CD4-positive, alpha-beta T cell (primary cell): ENCODE results near the gene RPL7L1. TPM values are rescaled to one million over a fixed set of nuclear protein-coding genes. Genes with fewer than 3 reads are reported as not detected.
"Not testable (repeated sequence)": the region's sequence is repeated elsewhere in the genome, so short reads cannot be mapped to it uniquely, and the experiment has no call there.

Experiments used
- ATAC-seq: fragments of 200-7000 bp; cut with Tn5 transposase; one replicate; pipeline ENCODE4 v1.10.0; 2022; ENCODE audit warnings: mild to moderate bottlenecking; ENCODE audit not compliant: poor library complexity
- CTCF ChIA-PET: fragments of 350-600 bp; sonication (Branson Sonifier 250); formaldehyde crosslinking; loops from one replicate; lab custom pipeline; 2021; ENCODE audit warnings: antibody characterized with exemption, inconsistent platforms; lab: Charles Lee
- POLR2A ChIA-PET: fragments of 350-600 bp; sonication (Branson Sonifier 250); formaldehyde crosslinking; loops from one replicate; lab custom pipeline; 2021; ENCODE audit warnings: antibody characterized with exemption, inconsistent platforms; lab: Charles Lee
- DNase-seq, 14 experiments: peaks; one replicate each; pipeline ENCODE4 v3.0.0-alpha.2; 2013 to 2020; ENCODE audit warnings: mixed read lengths in 2 of 14
- H3K27ac ChIP-seq, 2 donors: one replicate each; pipeline versions ENCODE4 v1.5.1 to v1.7.0; 2013; ENCODE audit warnings: low read length in 2 of 2, low read depth in 1 of 2, mild to moderate bottlenecking in 1 of 2
- H3K27me3 ChIP-seq, 2 experiments: 1 replicate in 1 of 2; 2 replicates in 1 of 2; pipeline versions ENCODE4 v1.6.1 to v1.7.0; 2013; ENCODE audit warnings: low read length in 2 of 2, control low read depth in 1 of 2, mild to moderate bottlenecking in 1 of 2, moderate library complexity in 1 of 2; ENCODE audit not compliant: insufficient read depth in 2 of 2, control insufficient read depth in 1 of 2
- H3K36me3 ChIP-seq: one replicate; pipeline ENCODE4 v1.6.1; 2013; ENCODE audit warnings: low read length, control low read depth; ENCODE audit not compliant: insufficient read depth
- H3K4me1 ChIP-seq: one replicate; pipeline ENCODE4 v1.6.1; 2013; ENCODE audit warnings: low read length, control low read depth; ENCODE audit not compliant: insufficient read depth
- H3K4me3 ChIP-seq: one replicate; pipeline ENCODE4 v1.5.1; 2013; ENCODE audit warnings: mild to moderate bottlenecking, low read length, moderate library complexity
- H3K9me3 ChIP-seq, 2 experiments: 1 replicate in 1 of 2; 2 replicates in 1 of 2; pipeline versions ENCODE4 v1.6.1 to v1.7.0; 2013; ENCODE audit warnings: low read length in 2 of 2, mild to moderate bottlenecking in 2 of 2, control low read depth in 1 of 2, moderate library complexity in 1 of 2; ENCODE audit not compliant: control insufficient read depth in 1 of 2, insufficient read depth in 1 of 2
- H3K27ac Mint-ChIP-seq: one replicate; pipeline ENCODE4 v1.8.0; 2020; ENCODE audit warnings: mixed read lengths
- H3K27me3 Mint-ChIP-seq: one replicate; pipeline ENCODE4 v1.8.0; 2021; ENCODE audit warnings: mixed read lengths
- H3K36me3 Mint-ChIP-seq: one replicate; pipeline ENCODE4 v1.8.0; 2021; ENCODE audit warnings: low read depth, mixed read lengths
- H3K4me1 Mint-ChIP-seq: one replicate; pipeline ENCODE4 v1.8.0; 2021; ENCODE audit warnings: low read depth, mixed read lengths
- H3K4me3 Mint-ChIP-seq: one replicate; pipeline ENCODE4 v1.8.0; 2020; ENCODE audit warnings: mild to moderate bottlenecking, mixed read lengths
- H3K9me3 Mint-ChIP-seq: one replicate; pipeline ENCODE4 v1.8.0; 2020; ENCODE audit warnings: mixed read lengths
- intact Hi-C, 2 experiments: fragments of 100-400 bp; cut with DNase I in 1 of 2; cut with micrococcal nuclease in 1 of 2; formaldehyde crosslinking; loops; one replicate each; pipeline versions ENCODE4 v1.15.1 to v1.9.0; 2023 to 2025; cut with DNase I, micrococcal nuclease
- total RNA-seq, 174 experiments: library from RNA in 2 of 174; stranded (reverse) in 2 of 174; gene quantifications; one replicate each; pipeline ENCODE4 v1.2.3 and lab custom pipeline; 2021 to 2026
- TF ChIP-seq, protein P1 (sequence below): fragments of 200-600 bp; IDR thresholded peaks from one replicate; pipeline ENCODE4 v1.8.0; 2022; ENCODE audit warnings: antibody characterized with exemption, mild to moderate bottlenecking

The RPL7L1 gene
- total RNA-seq, 2 experiments from 2014 or later = 76.1 TPM

DNA sequence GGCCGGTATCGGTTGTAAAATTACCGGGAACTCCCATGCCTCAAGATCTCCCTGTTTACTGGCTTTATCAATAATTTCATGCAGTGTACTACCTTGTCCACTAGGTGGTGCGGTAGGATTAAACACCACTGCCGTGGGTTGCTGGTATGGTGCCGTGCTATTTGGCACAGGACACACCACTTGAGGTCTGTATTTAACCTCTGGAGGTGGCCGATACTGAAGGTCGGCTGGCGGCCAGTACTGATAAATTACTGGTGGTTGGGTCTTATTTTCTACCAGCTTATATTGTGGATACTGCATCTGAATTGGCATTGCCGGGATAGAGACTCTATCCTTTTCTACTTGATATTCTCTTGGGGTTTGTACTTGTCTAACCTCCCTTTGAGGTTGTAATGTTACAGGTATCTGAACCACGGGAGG, 22.1 kb downstream of the RPL7L1 start:
- POLR2A ChIA-PET = interaction anchor here (1.6 kb wide), 1 partner anchor 242 kb away, joined by 4 read pairs; no protein-coding TSS in a partner anchor

DNA sequence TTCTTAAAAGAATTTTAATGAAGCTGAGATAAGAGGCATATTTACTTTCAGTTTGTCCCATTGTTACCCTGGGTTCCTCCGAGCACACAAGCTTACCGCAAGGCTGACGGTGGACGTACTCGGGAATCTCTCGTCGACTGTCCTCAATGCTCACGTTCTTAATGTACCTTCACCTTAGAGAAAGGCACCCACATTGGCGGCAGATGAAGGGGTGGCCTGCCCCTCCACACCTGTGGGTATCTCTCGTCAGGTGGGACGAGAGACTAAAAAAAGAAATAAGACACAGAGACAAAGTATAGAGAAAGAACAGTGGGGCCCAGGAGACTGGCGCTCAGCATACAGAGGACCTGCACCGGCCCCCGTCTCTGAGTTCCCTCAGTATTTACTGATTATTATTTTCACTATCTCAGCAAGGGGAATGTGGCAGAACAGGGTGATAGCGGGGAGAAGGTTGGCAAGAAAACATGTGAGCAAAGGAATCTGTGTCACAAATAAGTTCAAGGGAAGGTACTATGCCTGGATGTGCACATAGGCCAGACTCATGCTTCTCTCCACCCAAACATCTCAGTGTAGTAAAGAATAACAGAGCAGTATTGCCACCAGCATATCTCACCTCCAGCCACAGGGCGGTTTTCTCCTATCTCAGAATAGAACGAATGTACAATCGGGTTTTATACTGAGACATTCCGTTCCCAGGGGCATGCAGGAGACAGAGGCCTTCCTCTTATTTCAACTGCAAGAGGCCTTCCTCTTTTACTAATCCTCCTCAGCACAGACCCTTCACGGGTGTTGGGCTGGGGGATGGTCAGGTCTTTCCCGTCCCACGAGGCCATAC, 23.2 kb downstream of the RPL7L1 start:
- not testable (repeated sequence) for H3K27ac Mint-ChIP-seq, H3K9me3 Mint-ChIP-seq, ATAC-seq

More for the DNA sequence above, 22.1 kb downstream of the RPL7L1 start:
- H3K27me3 ChIP-seq = no peaks in the 10 kb centered on the region
- TF ChIP-seq, protein P1, sequence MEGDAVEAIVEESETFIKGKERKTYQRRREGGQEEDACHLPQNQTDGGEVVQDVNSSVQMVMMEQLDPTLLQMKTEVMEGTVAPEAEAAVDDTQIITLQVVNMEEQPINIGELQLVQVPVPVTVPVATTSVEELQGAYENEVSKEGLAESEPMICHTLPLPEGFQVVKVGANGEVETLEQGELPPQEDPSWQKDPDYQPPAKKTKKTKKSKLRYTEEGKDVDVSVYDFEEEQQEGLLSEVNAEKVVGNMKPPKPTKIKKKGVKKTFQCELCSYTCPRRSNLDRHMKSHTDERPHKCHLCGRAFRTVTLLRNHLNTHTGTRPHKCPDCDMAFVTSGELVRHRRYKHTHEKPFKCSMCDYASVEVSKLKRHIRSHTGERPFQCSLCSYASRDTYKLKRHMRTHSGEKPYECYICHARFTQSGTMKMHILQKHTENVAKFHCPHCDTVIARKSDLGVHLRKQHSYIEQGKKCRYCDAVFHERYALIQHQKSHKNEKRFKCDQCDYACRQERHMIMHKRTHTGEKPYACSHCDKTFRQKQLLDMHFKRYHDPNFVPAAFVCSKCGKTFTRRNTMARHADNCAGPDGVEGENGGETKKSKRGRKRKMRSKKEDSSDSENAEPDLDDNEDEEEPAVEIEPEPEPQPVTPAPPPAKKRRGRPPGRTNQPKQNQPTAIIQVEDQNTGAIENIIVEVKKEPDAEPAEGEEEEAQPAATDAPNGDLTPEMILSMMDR = peak; percentile 91
- H3K4me1 ChIP-seq = peaks cover 7% of the 10 kb centered on the region
- intact Hi-C loops = loop anchor here (1.0 to 10.0 kb wide), 5 partner anchors 111 to 603 kb away; partner anchors contain the start of genes KLHDC3 (in 1 of the 2) and MEA1 (in 1 of the 2)
- H3K27ac ChIP-seq = no peak overlapping the region
- H3K27ac Mint-ChIP-seq = no peak overlapping the region
- no peaks in the 10 kb centered on the region for H3K36me3 ChIP-seq
- CTCF ChIA-PET = interaction anchor here (0.6 to 2.3 kb wide), 9 partner anchors 20 to 250 kb away, joined by 3 to 10 read pairs (median 4); partner anchors contain the start of genes CUL7, PEX6, PPP2R5D and RRP36
- H3K9me3 ChIP-seq = no peaks in the 10 kb centered on the region
- H3K4me3 Mint-ChIP-seq = no peak overlapping the region
- peaks cover 11% of the 10 kb centered on the region for H3K4me1 Mint-ChIP-seq
- H3K27me3 Mint-ChIP-seq = no peaks in the 10 kb centered on the region
- DNase-seq (peak; percentile 43 to 90 (median 60)), ATAC-seq (peak; percentile 97)
- H3K4me3 ChIP-seq = no peak overlapping the region
- no peaks in the 10 kb centered on the region for H3K9me3 Mint-ChIP-seq
- no peaks in the 10 kb centered on the region for H3K36me3 Mint-ChIP-seq

DNA sequence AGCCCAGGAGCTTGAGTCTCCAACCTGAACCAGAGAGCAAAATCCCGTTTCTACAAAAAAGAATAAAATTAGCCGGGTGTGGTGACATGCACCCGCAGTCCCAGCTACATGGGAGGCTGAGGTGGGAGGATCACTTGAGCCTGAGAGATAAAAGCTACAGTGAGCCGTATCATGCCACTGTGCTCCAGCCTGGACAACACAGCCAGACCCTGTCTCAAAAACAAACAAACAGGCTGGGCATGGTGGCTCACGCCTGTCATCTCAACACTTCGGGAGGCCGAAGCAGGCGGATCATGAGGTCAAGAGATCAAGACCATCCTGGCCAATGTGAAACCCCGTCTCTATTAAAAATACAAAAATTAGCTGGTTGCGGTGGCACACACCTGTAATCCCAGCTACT, 25.1 kb downstream of the RPL7L1 start:
- Histone ChIP-seq H3K9me3 (no peaks in the 10 kb centered on the region), H3K4me1 (peaks cover 7% of the 10 kb centered on the region), H3K36me3 (no peaks in the 10 kb centered on the region), H3K4me3 (no peak overlapping the region), H3K27ac (no peak overlapping the region), H3K27me3 (no peaks in the 10 kb centered on the region)
- Mint-ChIP-seq H3K9me3 (no peaks in the 10 kb centered on the region), H3K36me3 (no peaks in the 10 kb centered on the region), H3K4me1 (peaks cover 6% of the 10 kb centered on the region), H3K4me3 (no peak overlapping the region), H3K27me3 (no peaks in the 10 kb centered on the region), H3K27ac (no peak overlapping the region)
- DNase-seq (no peak), ATAC-seq (no peak)
- intact Hi-C loops = loop anchor here in 1 of 2 experiments (5.0 to 10.0 kb wide), 4 partner anchors 108 to 600 kb away; partner anchors contain the start of genes KLHDC3 and MEA1
- POLR2A ChIA-PET = interaction anchor here (1.4 kb wide), 1 partner anchor 25 kb away, joined by 3 read pairs; the partner anchor contains the start of gene CNPY3
- TF ChIP-seq, protein P1 = no peak
- CTCF ChIA-PET = interaction anchor here (1.1 kb wide), 1 partner anchor 99 kb away, joined by 3 read pairs; no protein-coding TSS in a partner anchor

More for the DNA sequence above, 23.2 kb downstream of the RPL7L1 start:
- ChIA-PET CTCF (interaction anchor here (1.2 kb wide), 1 partner anchor 76 kb away, joined by 4 read pairs; the partner anchor contains the start of gene PEX6), POLR2A (interaction anchor here (1.6 kb wide), 1 partner anchor 241 kb away, joined by 4 read pairs; no protein-coding TSS in a partner anchor)
- H3K36me3 ChIP-seq, H3K4me1 ChIP-seq, H3K27me3 ChIP-seq, H3K4me3 Mint-ChIP-seq, H3K27ac ChIP-seq, H3K9me3 ChIP-seq, H3K4me3 ChIP-seq, H3K36me3 Mint-ChIP-seq, DNase-seq, H3K27me3 Mint-ChIP-seq: not testable (repeated sequence)
- intact Hi-C loops = loop anchor here in 1 of 2 experiments (5.0 to 10.0 kb wide), 4 partner anchors 110 to 602 kb away; partner anchors contain the start of genes KLHDC3 and MEA1
- peaks cover 11% of the 10 kb centered on the region for H3K4me1 Mint-ChIP-seq
